HG03060 (cell line): Measurements from ENCODE around the gene KLHL5.

ENCODE experiments used
- ATAC-seq: cut with Tn5 transposase; IDR thresholded peaks from one replicate; pipeline ENCODE4 v1.9.1; 2021; ENCODE audit warnings: low read depth, moderate number of reproducible peaks; ENCODE audit not compliant: unreplicated experiment

The KLHL5 gene

DNA sequence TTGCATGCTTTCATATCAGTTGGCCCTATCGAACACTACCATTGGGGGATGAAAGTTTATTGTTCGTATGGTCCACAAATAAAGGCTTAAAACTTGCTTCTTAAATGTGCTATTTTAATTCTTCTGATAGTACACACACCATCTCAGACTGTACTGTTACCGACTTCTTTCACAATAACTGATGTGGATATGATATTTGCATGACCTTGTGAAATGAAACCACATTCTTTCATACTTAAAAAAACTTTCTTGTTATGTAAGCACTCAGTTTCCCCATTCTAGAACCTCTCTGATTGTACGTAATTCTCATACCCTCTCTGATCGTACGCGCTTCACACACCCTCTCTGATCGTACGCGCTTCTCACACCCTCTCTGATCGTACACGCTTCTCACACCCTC, 108.3 kb downstream of the KLHL5 start:
- ATAC-seq, result no peak
